BLaER1 treated with 17β-estradiol and CSF1 and Interleukin-3, amounts not matched to agents 10 nM and 100 nM (cell line): ENCODE results near the gene TRAPPC2.

Source experiments
- H3K27ac ChIP-seq, 11 experiments: shearing (Covaris generic); formaldehyde crosslinking; 2 replicates each; pipeline ENCODE4 v1.8.1; 2022
- H3K27me3 ChIP-seq, 11 experiments: shearing (Covaris generic); formaldehyde crosslinking; 2 replicates each; pipeline ENCODE4 v1.8.1; 2022
- H3K36me3 ChIP-seq, 11 experiments: shearing (Covaris generic); formaldehyde crosslinking; 2 replicates each; pipeline ENCODE4 v1.8.1; 2022
- H3K4me1 ChIP-seq, 10 experiments: shearing (Covaris generic); formaldehyde crosslinking; 2 replicates each; pipeline ENCODE4 v1.8.1; 2022
- H3K4me2 ChIP-seq, 11 experiments: shearing (Covaris generic); formaldehyde crosslinking; 2 replicates each; pipeline ENCODE4 v1.8.1; 2022
- H3K4me3 ChIP-seq, 10 experiments: shearing (Covaris generic); formaldehyde crosslinking; 2 replicates each; pipeline ENCODE4 v1.8.1; 2022
- H3K9ac ChIP-seq, 11 experiments: shearing (Covaris generic); formaldehyde crosslinking; 2 replicates each; pipeline ENCODE4 v1.8.1; 2022
- H3K9me3 ChIP-seq, 11 experiments: shearing (Covaris generic); formaldehyde crosslinking; replicated peaks in 1 of 11; 2 replicates each; pipeline ENCODE4 v1.8.1; 2022
- H4K20me1 ChIP-seq, 11 experiments: shearing (Covaris generic); formaldehyde crosslinking; 2 replicates each; pipeline ENCODE4 v1.8.1; 2022
- Cebpa-rat ChIP-seq, 11 experiments: shearing (Covaris generic); IDR thresholded peaks; 2 replicates each; pipeline ENCODE4 v1.8.1; 2022

The TRAPPC2 gene

GRCh38 chrX:13764765-13765164 lies 30.3 kb upstream of the TRAPPC2 start:
- Histone ChIP-seq H3K27ac (peak overlapping the region in 9 of 11 experiments; percentile 26 to 87 (median 77); a peak in 16 of 22 replicates), H3K36me3 (peaks cover 13 to 88% (median 66%) of the 10 kb centered on the region in 11 experiments; a peak in 21 of 22 replicates), H3K27me3 (peaks cover 44 to 90% (median 64%) of the 10 kb centered on the region in 11 experiments), H4K20me1 (peaks cover 0 to 13% (median 3%) of the 10 kb centered on the region in 11 experiments; a peak in 5 of 22 replicates), H3K4me1 (peaks cover 56 to 70% (median 64%) of the 10 kb centered on the region in 10 experiments), H3K4me3 (no peak overlapping the region), H3K9ac (peak overlapping the region in 7 of 11 experiments; percentile 50 to 74 (median 63); a peak in 12 of 22 replicates), H3K4me2 (peak overlapping the region; percentile 62 to 79 (median 69)), H3K9me3 (no peaks in the 10 kb centered on the region)
- TF ChIP-seq Cebpa-rat (IDR thresholded peaks at IDR 0.05) = no peak

DNA sequence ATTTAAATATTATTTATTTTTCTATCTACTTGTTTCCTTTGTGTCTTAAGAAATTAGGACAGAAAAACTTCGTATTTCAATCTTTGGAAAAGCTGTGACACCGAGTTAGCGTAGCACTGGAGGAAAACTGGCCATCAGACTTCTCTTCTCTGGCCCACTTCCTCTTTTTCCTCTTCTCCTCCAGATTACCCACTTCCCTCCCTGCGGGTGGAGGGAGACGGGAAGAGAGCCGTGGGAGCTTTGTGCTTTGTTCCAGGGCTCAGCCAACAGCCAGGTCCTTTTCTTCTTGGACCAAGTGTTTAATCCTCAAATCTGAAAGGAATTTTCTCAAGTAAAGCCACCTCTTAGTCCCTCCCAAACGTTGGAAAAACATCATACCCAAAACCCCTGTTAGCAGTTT lies 29.9 kb upstream of the TRAPPC2 start:
- H3K9me3 ChIP-seq = no peaks in the 10 kb centered on the region
- peaks cover 60 to 75% (median 69%) of the 10 kb centered on the region in 10 experiments for H3K4me1 ChIP-seq
- H4K20me1 ChIP-seq = peaks cover 0 to 13% (median 3%) of the 10 kb centered on the region in 11 experiments; a peak in 6 of 22 replicates
- H3K9ac ChIP-seq = peak overlapping the region in 7 of 11 experiments; percentile 50 to 74 (median 63); a peak in 14 of 22 replicates
- peaks cover 8 to 88% (median 62%) of the 10 kb centered on the region in 11 experiments; a peak in 21 of 22 replicates for H3K36me3 ChIP-seq
- peak overlapping the region; percentile 62 to 79 (median 69) for H3K4me2 ChIP-seq
- H3K27me3 ChIP-seq = peaks cover 44 to 85% (median 60%) of the 10 kb centered on the region in 11 experiments
- peak overlapping the region in 9 of 11 experiments; percentile 26 to 87 (median 77); a peak in 17 of 22 replicates for H3K27ac ChIP-seq
- TF ChIP-seq Cebpa-rat (IDR thresholded peaks at IDR 0.05) = no peak
- H3K4me3 ChIP-seq = peak overlapping the region in 2 of 10 experiments; percentile 4 to 37; a peak in 3 of 20 replicates

GRCh38 chrX:13763489-13763888 lies 29.1 kb upstream of the TRAPPC2 start:
- Histone ChIP-seq H3K36me3 (peaks cover under 1 to 85% (median 56%) of the 10 kb centered on the region in 11 experiments; a peak in 21 of 22 replicates), H3K9ac (peak overlapping the region in 8 of 11 experiments; percentile 7 to 74 (median 63); a peak in 15 of 22 replicates), H3K4me2 (peak overlapping the region; percentile 62 to 79 (median 69)), H3K4me3 (peak overlapping the region in 4 of 10 experiments; percentile 4 to 37 (median 10); a peak in 4 of 20 replicates), H4K20me1 (peaks cover 0 to 16% (median 3%) of the 10 kb centered on the region in 11 experiments; a peak in 6 of 22 replicates), H3K9me3 (no peaks in the 10 kb centered on the region), H3K27ac (peak overlapping the region in 8 of 11 experiments; percentile 52 to 87 (median 78); a peak in 16 of 22 replicates), H3K27me3 (peaks cover 44 to 78% (median 59%) of the 10 kb centered on the region in 11 experiments), H3K4me1 (peaks cover 68 to 83% (median 77%) of the 10 kb centered on the region in 10 experiments)
- TF ChIP-seq Cebpa-rat (IDR thresholded peaks at IDR 0.05) = no peak

DNA sequence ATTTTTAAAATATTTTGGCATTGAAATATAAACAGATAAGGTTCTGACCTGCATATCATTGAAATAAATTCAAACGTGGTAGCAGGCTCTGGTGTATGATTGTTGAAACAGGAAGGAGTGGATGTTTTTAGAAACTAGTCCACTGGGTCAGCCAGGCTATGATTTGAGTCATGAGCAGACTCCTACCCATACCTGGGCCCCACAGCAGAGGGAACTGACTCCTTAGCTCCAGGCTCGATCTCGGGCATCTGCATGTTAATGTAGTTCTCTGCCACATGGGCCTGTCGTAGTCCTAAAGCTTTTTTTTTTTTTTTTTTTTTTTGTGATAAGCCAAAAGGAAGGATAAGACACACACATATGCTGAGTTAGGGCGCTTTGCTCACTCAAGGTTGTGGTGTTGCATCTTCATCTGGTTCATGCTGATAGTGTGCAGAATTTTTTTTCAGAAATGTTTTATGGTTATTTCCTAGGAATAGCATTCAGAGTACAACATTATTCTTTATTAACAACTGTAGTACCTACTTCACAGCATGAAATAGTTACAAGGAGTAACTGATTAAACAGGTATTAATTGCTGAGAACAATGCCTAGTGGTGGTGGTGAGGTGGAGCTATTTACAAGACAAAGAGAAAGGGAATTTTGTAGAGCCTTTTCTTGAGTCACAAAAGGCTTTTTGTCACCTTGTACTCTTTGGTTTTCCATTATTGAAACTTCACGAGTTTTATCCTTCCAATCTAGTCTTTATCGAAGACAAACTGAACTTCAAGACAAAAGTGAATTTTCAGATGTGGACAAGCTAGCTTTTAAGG lies 27.4 kb upstream of the TRAPPC2 start:
- H3K9ac ChIP-seq = peak overlapping the region in 4 of 11 experiments; percentile 10 to 43 (median 28); a peak in 7 of 22 replicates
- peak overlapping the region in 8 of 11 experiments; percentile 24 to 87 (median 78); a peak in 15 of 22 replicates for H3K27ac ChIP-seq
- H3K4me2 ChIP-seq = peak overlapping the region; percentile 59 to 74 (median 68)
- H3K4me3 ChIP-seq = peak overlapping the region in 1 of 10 experiments; percentile 24; a peak in 1 of 20 replicates
- H3K4me1 ChIP-seq = peaks cover 84 to 99% (median 90%) of the 10 kb centered on the region in 10 experiments
- H3K9me3 ChIP-seq = no peaks in the 10 kb centered on the region
- H3K27me3 ChIP-seq = peaks cover 36 to 75% (median 57%) of the 10 kb centered on the region in 11 experiments
- H3K36me3 ChIP-seq = peaks cover 4 to 84% (median 56%) of the 10 kb centered on the region in 11 experiments; a peak in 21 of 22 replicates
- TF ChIP-seq Cebpa-rat (IDR thresholded peaks at IDR 0.05) = no peak
- H4K20me1 ChIP-seq = peaks cover 0 to 16% (median 3%) of the 10 kb centered on the region in 11 experiments; a peak in 6 of 22 replicates

GRCh38 chrX:13760426-13760825 lies 26.0 kb upstream of the TRAPPC2 start:
- Histone ChIP-seq H3K4me1 (peaks cover 85 to 98% (median 91%) of the 10 kb centered on the region in 10 experiments), H3K9me3 (no peaks in the 10 kb centered on the region), H3K36me3 (peaks cover 3 to 84% (median 47%) of the 10 kb centered on the region in 11 experiments; a peak in 19 of 22 replicates), H3K27me3 (peaks cover 24 to 63% (median 44%) of the 10 kb centered on the region in 11 experiments), H3K4me2 (peak overlapping the region; percentile 59 to 79 (median 69)), H3K9ac (peak overlapping the region in 9 of 11 experiments; percentile 45 to 67 (median 58); a peak in 14 of 22 replicates), H3K4me3 (peak overlapping the region in 3 of 10 experiments; percentile 6 to 33 (median 19); a peak in 3 of 20 replicates), H3K27ac (peak overlapping the region in 10 of 11 experiments; percentile 49 to 87 (median 77); a peak in 18 of 22 replicates), H4K20me1 (peaks cover 0 to 12% (median 0%) of the 10 kb centered on the region in 11 experiments; a peak in 5 of 22 replicates)
- no peak for TF ChIP-seq Cebpa-rat (IDR thresholded peaks at IDR 0.05)

GRCh38 chrX:13759152-13759718 lies 24.8 kb upstream of the TRAPPC2 start:
- Histone ChIP-seq H3K9me3 (no peaks in the 10 kb centered on the region), H4K20me1 (peaks cover 0 to 5% (median 0%) of the 10 kb centered on the region in 11 experiments; a peak in 3 of 22 replicates), H3K27me3 (peaks cover 13 to 52% (median 33%) of the 10 kb centered on the region in 11 experiments), H3K36me3 (peaks cover 3 to 84% (median 45%) of the 10 kb centered on the region in 11 experiments; a peak in 19 of 22 replicates), H3K9ac (peak overlapping the region in 9 of 11 experiments; percentile 45 to 67 (median 54); a peak in 17 of 22 replicates), H3K27ac (peak overlapping the region in 10 of 11 experiments; percentile 49 to 87 (median 77); a peak in 21 of 22 replicates), H3K4me3 (no peak overlapping the region), H3K4me2 (peak overlapping the region; percentile 59 to 79 (median 69)), H3K4me1 (peaks cover 84 to 98% (median 90%) of the 10 kb centered on the region in 10 experiments)
- TF ChIP-seq Cebpa-rat (IDR thresholded peaks at IDR 0.05) = peak; percentile 9 to 85 (median 79); a peak in 19 of 22 replicates

- H3K27me3 ChIP-seq = peaks cover 0 to 32% (median 15%) of the 10 kb centered on the region in 11 experiments; a peak in 10 of 22 replicates
- TF ChIP-seq Cebpa-rat (IDR thresholded peaks at IDR 0.05) = no peak
- peaks cover 81 to 98% (median 87%) of the 10 kb centered on the region in 10 experiments for H3K4me1 ChIP-seq
- no peaks in the 10 kb centered on the region for H3K9me3 ChIP-seq
- H3K4me3 ChIP-seq = no peak overlapping the region
- peaks cover 3 to 84% (median 52%) of the 10 kb centered on the region in 11 experiments; a peak in 18 of 22 replicates for H3K36me3 ChIP-seq
- H3K4me2 ChIP-seq = peak overlapping the region in 3 of 11 experiments; percentile 3 to 44 (median 27); a peak in 2 of 22 replicates
- peaks cover 0 to 5% (median 0%) of the 10 kb centered on the region in 11 experiments; a peak in 3 of 22 replicates for H4K20me1 ChIP-seq
- H3K27ac ChIP-seq = peak overlapping the region in 9 of 11 experiments; percentile 5 to 87 (median 77); a peak in 13 of 22 replicates
- H3K9ac ChIP-seq = no peak overlapping the region
Measured at GRCh38 chrX:13756381-13756780, 22.0 kb upstream of the TRAPPC2 start.
